RPMI8226 (cell line): ENCODE measurements around the gene RIBC2.
A peak's percentile ranks its signal among the peaks of the same experiment; 100 is the strongest.
"Not testable (repeated sequence)": the region's sequence is repeated elsewhere in the genome, so short reads cannot be mapped to it uniquely, and the experiment has no call there.

ENCODE experiments used
- DNase-seq: peaks from one replicate; pipeline ENCODE4 v3.0.0-alpha.2; 2015

RIBC2 gene

GRCh38 chr22:45450921-45451651, 37.6 kb downstream of the RIBC2 start:
- DNase-seq: no peak

GRCh38 chr22:45451972-45452371, 38.5 kb downstream of the RIBC2 start:
- no peak for DNase-seq

- DNase-seq: no peak
Observed at GRCh38 chr22:45452565-45453379, 39.3 kb downstream of the RIBC2 start.

DNA sequence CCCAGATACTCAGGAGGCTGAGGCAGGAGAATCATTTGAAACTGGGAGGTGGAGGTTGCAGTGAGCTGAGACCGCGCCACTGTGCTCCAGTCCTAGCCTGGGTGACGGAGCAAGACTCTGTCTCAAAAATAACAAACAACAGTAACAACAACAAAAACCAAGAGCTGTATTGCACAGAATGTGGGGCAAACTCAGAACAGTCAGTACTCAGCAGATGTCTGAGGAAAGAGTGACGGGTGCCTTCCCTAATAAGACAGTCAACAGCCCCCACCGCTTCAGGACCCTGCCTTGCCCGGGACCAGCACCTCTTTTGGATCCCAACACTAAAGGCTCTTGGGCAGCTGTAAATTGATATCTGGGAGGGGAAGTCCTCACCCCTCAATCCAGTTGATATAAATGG, 40.3 kb downstream of the RIBC2 start:
- no peak for DNase-seq

GRCh38 chr22:45454275-45454674, 40.8 kb downstream of the RIBC2 start:
- DNase-seq: no peak

DNA sequence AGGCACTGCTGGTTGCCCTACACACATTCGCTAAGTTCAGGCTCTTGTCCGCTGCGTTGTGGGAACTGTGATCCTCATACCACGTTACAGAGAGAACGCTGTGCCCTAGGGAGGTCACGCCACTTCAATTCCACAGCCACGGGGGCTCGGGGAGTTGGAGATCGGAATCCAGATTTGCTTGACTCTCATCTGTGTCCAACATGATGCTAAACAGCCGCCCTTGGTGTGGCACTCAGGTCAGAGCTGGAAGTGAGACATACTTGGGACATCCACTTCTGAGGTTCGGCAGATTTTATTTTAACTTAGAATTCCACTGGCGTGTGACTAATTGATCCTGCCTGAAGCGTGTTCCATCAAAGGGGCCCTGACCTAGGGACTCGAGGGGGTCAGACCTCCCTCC, 41.7 kb downstream of the RIBC2 start:
- DNase-seq: no peak

- DNase-seq: no peak
Observed at GRCh38 chr22:45455621-45456020, 42.1 kb downstream of the RIBC2 start.

- no peak for DNase-seq
Observed at GRCh38 chr22:45456811-45457210, 43.3 kb downstream of the RIBC2 start.

GRCh38 chr22:45458532-45458931, 45.0 kb downstream of the RIBC2 start:
- DNase-seq: no peak

DNA sequence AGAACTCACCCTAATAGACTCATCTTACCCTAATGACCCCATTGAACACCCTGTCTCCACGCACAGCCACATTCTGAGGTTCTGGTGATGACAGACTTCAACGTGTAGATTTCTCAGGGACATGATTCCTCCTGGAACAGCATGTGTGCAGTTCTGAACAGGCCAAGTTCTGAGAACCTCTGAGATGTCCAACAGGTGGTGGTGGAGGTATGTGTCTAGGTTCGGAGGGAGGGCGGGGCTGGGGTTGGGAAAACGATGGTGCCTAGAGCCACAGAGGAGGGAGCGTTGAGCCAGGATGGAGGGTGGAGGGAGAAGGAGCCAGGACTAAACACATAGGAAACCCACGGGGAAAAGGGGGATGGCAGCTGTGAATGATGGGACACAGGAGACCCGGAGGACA, 45.7 kb downstream of the RIBC2 start:
- no peak for DNase-seq

DNA sequence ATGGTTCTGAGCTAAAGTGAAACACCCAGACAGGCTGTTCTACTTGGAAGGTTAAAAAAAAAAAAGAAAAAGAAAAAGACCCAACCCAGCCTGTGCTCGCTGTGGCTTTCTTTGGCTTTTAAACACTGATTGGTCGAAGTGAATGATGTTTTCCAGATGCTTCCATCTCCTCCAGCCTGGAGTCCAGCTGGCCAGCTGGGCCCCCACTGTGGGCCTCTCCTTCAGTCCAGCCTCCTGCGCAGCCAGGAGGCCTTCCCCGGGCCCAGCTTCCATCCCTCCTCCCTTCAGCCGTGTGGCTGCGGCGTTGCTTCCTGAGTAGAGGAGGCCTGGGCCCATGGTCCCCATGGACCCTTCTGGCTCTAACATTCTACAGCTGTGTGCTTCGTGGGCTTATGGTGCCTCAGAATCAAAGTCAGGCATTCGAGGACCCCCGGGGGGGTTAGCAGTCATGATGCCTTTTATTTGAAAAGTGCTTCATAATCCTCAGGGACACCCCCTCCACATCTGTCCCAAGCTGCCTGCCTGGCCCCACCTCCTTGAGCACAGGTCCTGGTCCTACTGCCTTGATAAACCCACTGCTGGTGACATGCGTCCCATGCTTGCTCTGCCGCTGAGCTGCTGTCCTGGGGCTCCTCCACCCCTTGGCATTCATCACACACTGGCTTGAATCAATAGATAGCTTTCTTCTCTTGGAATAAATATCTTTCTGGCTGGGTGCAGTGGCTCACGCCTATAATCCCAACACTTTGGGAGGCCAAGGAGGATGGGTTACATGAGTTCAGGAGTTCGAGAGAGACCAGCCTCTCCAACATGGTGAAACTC, 47.0 kb downstream of the RIBC2 start:
- DNase-seq: no peak

DNA sequence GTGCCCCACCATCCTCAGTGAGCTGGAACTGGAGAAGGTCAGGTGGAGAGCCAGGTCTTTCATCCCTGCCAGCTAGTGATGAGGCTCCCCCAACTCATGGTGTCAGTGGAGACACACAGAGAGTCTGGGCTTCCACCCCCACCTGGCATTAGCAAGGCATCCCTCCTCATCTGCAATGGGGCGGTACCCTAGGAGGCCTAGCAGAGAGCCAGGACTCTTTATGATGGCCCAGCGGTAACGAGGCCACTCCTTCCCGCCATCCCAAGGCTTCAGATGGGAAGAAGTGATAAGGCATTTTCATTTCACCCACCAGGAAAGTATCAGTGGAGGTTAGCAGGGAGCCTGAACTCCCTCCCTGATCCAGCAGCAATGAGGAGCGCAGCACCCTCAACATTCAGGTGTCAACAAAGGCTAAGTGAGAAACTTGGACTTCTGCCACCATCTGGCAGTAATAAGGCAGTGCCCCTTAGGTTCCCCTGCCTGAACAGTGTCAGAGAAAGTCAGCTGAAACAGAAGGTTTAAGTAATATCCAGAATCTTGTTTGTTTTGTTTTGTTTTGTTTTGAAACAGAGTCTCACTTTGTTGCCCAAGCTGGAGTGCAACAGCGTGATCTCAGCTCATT, 48.7 kb downstream of the RIBC2 start:
- DNase-seq: peak; percentile 56

- DNase-seq: not testable (repeated sequence)
Observed at GRCh38 chr22:45463691-45464090, 50.2 kb downstream of the RIBC2 start.

DNA sequence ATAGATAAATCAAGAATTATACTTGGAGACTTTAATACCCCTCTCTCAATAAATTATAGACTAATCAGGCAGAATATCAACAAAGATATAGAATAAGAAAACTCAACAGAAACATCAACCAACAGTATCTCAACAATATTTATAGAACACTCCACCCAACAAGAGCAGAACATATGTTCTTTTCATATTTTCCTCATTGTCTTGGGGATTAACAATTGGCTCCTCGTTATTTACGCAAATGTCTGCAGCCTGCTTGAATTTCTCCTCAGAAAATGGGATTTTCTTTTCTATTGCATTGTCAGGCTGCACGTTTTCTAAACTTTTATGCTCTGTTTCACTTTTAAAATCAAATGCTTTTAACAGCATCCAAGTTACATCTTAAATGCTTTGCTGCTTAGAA, 52.1 kb downstream of the RIBC2 start:
- no peak for DNase-seq

- no peak for DNase-seq
Observed at GRCh38 chr22:45468872-45469271, 55.4 kb downstream of the RIBC2 start.

- DNase-seq: no peak
Observed at GRCh38 chr22:45469281-45470073, 56.0 kb downstream of the RIBC2 start.

GRCh38 chr22:45470871-45471270, 57.4 kb downstream of the RIBC2 start:
- no peak for DNase-seq

GRCh38 chr22:45472426-45472825, 58.9 kb downstream of the RIBC2 start:
- DNase-seq: no peak

- DNase-seq: no peak
Observed at GRCh38 chr22:45473626-45474237, 60.2 kb downstream of the RIBC2 start.

DNA sequence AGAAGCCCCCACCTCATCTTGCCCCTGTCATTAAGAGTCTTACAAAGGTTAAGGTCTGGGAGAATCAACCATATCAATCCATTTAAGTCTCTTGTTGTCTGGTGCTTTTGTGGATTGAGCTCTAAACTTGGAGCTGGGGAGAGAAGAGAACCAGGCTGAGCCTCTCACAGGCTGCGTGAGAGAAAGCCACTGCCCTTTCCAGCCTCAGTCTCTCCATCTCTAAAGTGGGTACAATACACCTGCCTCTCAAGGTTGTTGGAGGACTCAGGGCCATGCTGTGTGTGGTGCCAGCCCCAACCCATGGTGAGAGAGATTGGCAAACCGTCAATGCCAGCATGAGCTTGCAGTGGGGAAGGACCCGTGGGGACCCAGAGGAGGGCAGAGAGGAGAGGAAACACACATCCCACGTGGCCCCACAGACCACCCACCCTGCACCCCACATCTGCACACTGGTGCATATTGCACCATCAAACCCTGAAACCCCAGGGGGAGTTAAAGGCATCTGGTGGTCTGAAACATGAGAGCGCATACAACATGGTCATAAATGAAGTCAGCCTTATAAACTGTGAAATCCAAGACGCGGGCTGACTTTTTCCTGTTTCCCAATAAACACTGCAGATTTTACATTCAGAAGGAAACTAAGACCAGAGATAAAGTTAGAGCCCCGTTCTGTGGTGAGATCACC, 61.7 kb downstream of the RIBC2 start:
- no peak for DNase-seq
